ENCODE results near the gene PPP1R27. TPM values are rescaled to one million over a fixed set of nuclear protein-coding genes. Genes with fewer than 3 reads are reported as not detected.

PPP1R27 gene
- total and polyA plus RNA-seq, 4 donors, result 0.31 to 0.35 TPM; not detected in 2

GRCh38 chr17:81812571-81813370, 22.1 kb downstream of the PPP1R27 start:
- H3K9ac ChIP-seq (ENCODE audit: low read depth in 1 of 2, low read length in 2 of 2), result no peak overlapping the region
- no peaks in the 10 kb centered on the region for H3K27me3 ChIP-seq (ENCODE audit: control insufficient read depth in 4 of 4, insufficient read depth in 4 of 4, low read length in 3 of 4)
- WGBS, result 89% methylated on average over 45 of the region's 45 CpGs
- no peaks in the 10 kb centered on the region for H3K9me3 ChIP-seq (ENCODE audit: control insufficient read depth in 4 of 4, low read length in 3 of 4)
- TF ChIP-seq SP1 (IDR thresholded peaks at IDR 0.05), result no peak
- peaks cover 0 to 5% (median 0%) of the 10 kb centered on the region in 4 donors for H3K4me1 ChIP-seq (ENCODE audit: control insufficient read depth in 4 of 4, insufficient read depth in 4 of 4, low read length in 3 of 4)
- H3K4me3 ChIP-seq (ENCODE audit: low read depth in 1 of 3, low read length in 3 of 3), result no peak overlapping the region
- H3K36me3 ChIP-seq (ENCODE audit: control insufficient read depth in 4 of 4, insufficient read depth in 3 of 4, low read depth in 1 of 4, low read length in 3 of 4), result peaks cover 4 to 20% (median 6%) of the 10 kb centered on the region in 4 donors
- H3K27ac ChIP-seq (ENCODE audit: low read depth in 1 of 2, low read length in 2 of 2), result no peak overlapping the region
- no peak for DNase-seq (ENCODE audit: low spot score)

- 83% methylated on average over 24 of the region's 24 CpGs for WGBS
- DNase-seq (ENCODE audit: low spot score), result no peak
- peaks cover 4 to 20% (median 6%) of the 10 kb centered on the region in 4 donors for H3K36me3 ChIP-seq (ENCODE audit: control insufficient read depth in 4 of 4, insufficient read depth in 3 of 4, low read depth in 1 of 4, low read length in 3 of 4)
These were observed 22.9 kb downstream of the PPP1R27 start for GRCh38 chr17:81811705-81812570.

More at GRCh38 chr17:81811705-81812570, 22.9 kb downstream of the PPP1R27 start:
- no peak overlapping the region for H3K27ac ChIP-seq (ENCODE audit: low read depth in 1 of 2, low read length in 2 of 2)
- no peaks in the 10 kb centered on the region for H3K27me3 ChIP-seq (ENCODE audit: control insufficient read depth in 4 of 4, insufficient read depth in 4 of 4, low read length in 3 of 4)
- no peak for TF ChIP-seq YY1 (IDR thresholded peaks at IDR 0.05)
- TF ChIP-seq JUND (IDR thresholded peaks at IDR 0.05), result no peak
- TF ChIP-seq ZBTB33 (IDR thresholded peaks at IDR 0.05), result no peak
- TF ChIP-seq NR2F2 (IDR thresholded peaks at IDR 0.05), result no peak
- no peak for TF ChIP-seq CTCF (IDR thresholded peaks at IDR 0.05; ENCODE audit: low read depth, low read length, missing input control)
- TF ChIP-seq TAF1 (conservative IDR thresholded peaks at IDR 0.05), result no peak
- no peak for TF ChIP-seq EGR1 (IDR thresholded peaks at IDR 0.05; ENCODE audit: low read depth in 2 of 2)
- TF ChIP-seq GABPA (IDR thresholded peaks at IDR 0.05 in 1 of 2, conservative IDR thresholded peaks at IDR 0.05 in 1 of 2), result no peak
- no peak for TF ChIP-seq HNF4A (conservative IDR thresholded peaks at IDR 0.05)
- TF ChIP-seq HNF4G (IDR thresholded peaks at IDR 0.05), result no peak
- H3K9me3 ChIP-seq (ENCODE audit: control insufficient read depth in 4 of 4, low read length in 3 of 4), result no peaks in the 10 kb centered on the region
- no peak overlapping the region for H3K4me3 ChIP-seq (ENCODE audit: low read depth in 1 of 3, low read length in 3 of 3)
- no peak overlapping the region for H3K9ac ChIP-seq (ENCODE audit: low read depth in 1 of 2, low read length in 2 of 2)
- peaks cover 0 to 5% (median 1%) of the 10 kb centered on the region in 4 donors for H3K4me1 ChIP-seq (ENCODE audit: control insufficient read depth in 4 of 4, insufficient read depth in 4 of 4, low read length in 3 of 4)

All from liver (tissue), 9 donors.